IMR-90 (cell line): ENCODE data around the gene BCL11A.
A peak's percentile ranks its signal among the peaks of the same experiment; 100 is the strongest.

ENCODE experiments used
- BHLHE40 ChIP-seq: fragments of 150-350 bp; IDR thresholded peaks from 2 replicates; pipeline ENCODE4 v1.6.1; 2016; ENCODE audit warnings: mild to moderate bottlenecking, low read depth, low read length
- CEBPB ChIP-seq: IDR thresholded peaks from 2 replicates; pipeline ENCODE4 v1.6.1; 2012; ENCODE audit warnings: low read depth, low read length, improper control_type of control experiment
- CTCF ChIP-seq: conservative IDR thresholded peaks from 2 replicates; pipeline ENCODE4 v1.5.1; 2012; ENCODE audit warnings: mild to moderate bottlenecking, low read depth, low read length, improper control_type of control experiment
- ELK1 ChIP-seq: fragments of 150-350 bp; IDR thresholded peaks from 2 replicates; pipeline ENCODE4 v1.6.1; 2016; ENCODE audit warnings: low read depth, mild to moderate bottlenecking, low read length, moderate library complexity, borderline replicate concordance
- FOS ChIP-seq: fragments of 150-350 bp; IDR thresholded peaks from 2 replicates; pipeline ENCODE4 v1.6.1; 2016; ENCODE audit warnings: low read depth, low read length
- MAFK ChIP-seq: IDR thresholded peaks from 2 replicates; pipeline ENCODE4 v1.6.1; 2012; ENCODE audit warnings: low read depth, low read length, improper control_type of control experiment
- MAZ ChIP-seq: IDR thresholded peaks from 2 replicates; pipeline ENCODE4 v1.6.1; 2012; ENCODE audit warnings: low read depth, mild to moderate bottlenecking, low read length, improper control_type of control experiment, moderate library complexity, borderline replicate concordance
- MXI1 ChIP-seq: IDR thresholded peaks from 2 replicates; pipeline ENCODE4 v1.6.1; 2012; ENCODE audit warnings: low read depth, mild to moderate bottlenecking, low read length, moderate library complexity, borderline replicate concordance
- POLR2A ChIP-seq: IDR thresholded peaks from 2 replicates; pipeline ENCODE4 v1.6.1; 2012; ENCODE audit warnings: mild to moderate bottlenecking, low read depth, low read length
- RAD21 ChIP-seq: IDR thresholded peaks from 2 replicates; pipeline ENCODE4 v1.6.1; 2012; ENCODE audit warnings: low read length, improper control_type of control experiment
- RCOR1 ChIP-seq: IDR thresholded peaks from 2 replicates; pipeline ENCODE4 v1.6.1; 2012; ENCODE audit warnings: mild to moderate bottlenecking, low read length, improper control_type of control experiment; ENCODE audit not compliant: insufficient replicate concordance
- RFX5 ChIP-seq: IDR thresholded peaks from 2 replicates; pipeline ENCODE4 v1.8.0; 2012; ENCODE audit warnings: low read depth, mild to moderate bottlenecking, low read length, moderate library complexity
- SMC3 ChIP-seq: fragments of 150-350 bp; IDR thresholded peaks from 2 replicates; pipeline ENCODE4 v1.6.1; 2016; ENCODE audit warnings: low read depth, mild to moderate bottlenecking, antibody characterized with exemption, low read length, moderate library complexity

GRCh38 chr2:60581433-60582282 lies 28.2 kb upstream of the BCL11A start:
- no peak for TF ChIP-seq POLR2A
- TF ChIP-seq CTCF, result peak; percentile 91
- peak; percentile 70 for TF ChIP-seq SMC3
- TF ChIP-seq RFX5, result no peak
- no peak for TF ChIP-seq CEBPB
- no peak for TF ChIP-seq MAFK
- TF ChIP-seq MAZ, result peak; percentile 67; the same call in 1 of the 2 replicates
- TF ChIP-seq RAD21, result peak; percentile 92
- no peak for TF ChIP-seq BHLHE40
- TF ChIP-seq FOS, result no peak
- no peak for TF ChIP-seq MXI1
- TF ChIP-seq ELK1, result no peak
- TF ChIP-seq RCOR1, result no peak
